KBM-7 (cell line): ENCODE data around the gene GABRE.
"Not testable (repeated sequence)": the region's sequence is repeated elsewhere in the genome, so short reads cannot be mapped to it uniquely, and the experiment has no call there.

Source experiments
- DNase-seq: peaks from one replicate; pipeline ENCODE4 v3.0.0-alpha.2; 2015
- in situ Hi-C: fragments of 300-500 bp; cut with MboI; formaldehyde crosslinking; loops from 2 replicates; pipeline ENCODE4 v1.14.3; 2020; ENCODE audit warnings: low sequenced_read_pairs, low pct_unique_long_range_greater_than_20kb, mixed read lengths

GABRE gene

DNA sequence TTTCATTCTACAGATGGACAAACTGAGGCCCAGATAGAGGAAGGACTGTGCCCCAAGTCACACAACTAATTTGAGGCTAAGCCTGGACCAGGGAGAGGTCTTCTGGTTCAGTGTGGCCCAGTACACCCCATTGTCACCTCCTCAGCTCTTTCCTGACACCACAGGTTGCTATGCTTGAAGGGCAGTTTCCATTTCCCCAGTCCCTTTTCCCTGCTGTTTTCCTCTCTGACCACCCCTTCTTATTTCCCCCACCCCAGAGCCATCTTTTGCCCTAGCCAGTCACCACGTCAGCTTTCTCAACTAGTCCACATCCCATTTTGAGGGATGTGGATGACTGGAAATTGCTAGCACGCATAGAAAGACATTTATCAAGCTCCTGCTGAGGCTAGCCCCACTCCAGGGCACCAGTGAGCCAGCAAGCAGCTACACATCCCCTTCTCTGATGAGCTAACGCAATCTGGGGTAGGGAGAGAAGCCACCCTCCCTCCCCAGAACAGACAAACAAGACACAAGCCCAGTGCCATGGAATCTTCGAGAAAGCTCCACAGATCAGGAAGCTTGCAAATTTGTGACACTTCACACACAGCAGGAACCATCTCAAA is 1.3 kb downstream of the GABRE start:
- DNase-seq: no peak
- in situ Hi-C loops: no loop called here

DNA sequence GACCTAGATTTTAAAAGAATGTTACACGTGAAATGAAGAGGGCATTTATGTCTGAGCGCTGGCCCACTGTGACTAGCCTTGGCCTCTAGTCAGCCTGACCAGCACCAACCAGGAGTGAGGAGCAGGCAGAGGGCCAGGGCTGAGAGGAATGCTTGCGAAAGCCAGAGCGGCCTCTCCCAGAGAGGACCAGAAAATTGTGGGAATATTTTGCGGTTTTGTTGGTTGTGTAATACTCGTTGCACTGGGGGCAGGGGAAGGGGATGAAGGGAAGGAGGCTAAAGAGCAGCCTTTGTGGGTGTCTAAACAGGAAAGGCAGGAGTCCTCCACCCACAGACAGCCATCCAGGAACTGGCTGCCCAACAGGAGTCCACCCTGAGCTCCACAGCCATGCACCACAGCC is 3.8 kb downstream of the GABRE start:
- in situ Hi-C loops: no loop called here
- no peak for DNase-seq

DNA sequence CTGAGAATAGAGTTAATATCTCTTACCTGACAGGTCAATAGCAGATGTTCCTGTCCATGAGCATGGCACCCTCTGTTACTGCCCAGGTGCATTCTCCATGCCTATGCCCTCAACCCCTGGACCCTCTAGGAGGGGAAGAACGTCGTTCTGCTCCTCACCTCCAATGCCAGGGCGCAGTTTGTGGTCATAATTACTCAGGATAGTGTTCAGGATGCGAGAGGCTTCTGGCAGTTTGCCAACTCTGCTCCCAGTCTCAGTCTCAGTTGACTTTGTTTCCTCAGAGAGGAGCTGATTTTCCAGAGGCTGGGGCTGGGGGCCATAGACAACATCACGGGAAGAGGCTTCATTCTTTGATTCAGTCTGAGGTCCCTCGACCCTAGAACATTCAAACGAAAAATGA is 4.4 kb downstream of the GABRE start:
- in situ Hi-C loops: no loop called here
- DNase-seq: no peak

DNA sequence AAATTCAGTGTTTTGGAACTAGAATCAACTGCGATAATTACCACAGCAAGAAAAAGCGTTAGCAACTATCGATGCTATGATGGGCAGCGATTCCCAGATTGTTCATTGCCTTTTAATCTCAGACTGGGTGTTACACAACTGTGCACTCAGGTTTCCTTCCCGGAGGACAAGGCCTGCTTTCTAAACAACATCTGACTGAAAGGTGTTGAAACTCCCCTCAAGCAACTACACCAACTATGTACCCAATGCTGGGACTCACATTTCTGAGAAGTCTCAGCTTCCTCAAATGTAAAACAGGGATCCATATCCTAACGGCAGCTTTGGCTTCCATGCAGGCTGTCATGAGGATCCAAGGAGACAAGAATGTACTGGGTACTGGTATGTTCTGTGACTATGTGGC is 8.2 kb downstream of the GABRE start:
- DNase-seq: no peak
- in situ Hi-C loops: no loop called here

DNA sequence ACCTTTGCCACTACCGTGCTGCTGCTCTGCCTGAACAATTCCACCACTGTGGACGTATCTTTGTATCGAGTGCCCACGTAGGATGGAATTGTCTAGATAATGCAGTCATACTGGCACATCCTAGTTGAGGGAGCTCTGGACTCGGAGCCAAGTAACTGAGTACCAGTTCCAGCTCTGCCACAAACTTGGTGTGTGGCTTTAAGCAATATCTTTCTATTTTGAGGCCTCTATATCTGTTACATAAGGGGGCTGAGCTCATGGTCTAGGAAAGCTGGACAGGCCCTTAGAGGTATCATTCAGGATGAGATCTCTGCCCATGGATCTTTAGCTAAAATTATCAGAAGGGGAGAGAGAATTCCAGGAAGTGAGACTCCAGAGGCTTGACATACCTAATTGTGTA is 12.4 kb downstream of the GABRE start:
- DNase-seq: no peak
- in situ Hi-C loops: no loop called here

DNA sequence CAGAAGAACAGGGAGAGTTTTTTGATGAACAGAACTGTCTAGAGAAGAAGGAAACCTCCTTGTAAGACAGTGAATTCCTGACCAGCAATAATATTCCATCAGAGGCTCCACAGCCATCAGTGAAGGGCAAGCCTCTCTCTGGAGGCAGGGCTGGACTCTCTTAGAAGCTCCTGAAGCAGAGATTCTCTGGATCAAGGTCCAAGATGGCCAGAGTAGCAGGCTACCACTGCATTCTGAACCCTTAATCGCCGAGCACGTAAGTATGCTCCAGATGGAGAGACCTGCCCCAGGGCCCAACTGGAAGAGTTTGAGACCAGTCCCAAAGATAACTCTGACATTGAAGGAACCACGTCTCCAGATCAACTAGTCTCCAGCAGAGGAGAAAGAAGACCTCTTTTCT is 16.4 kb downstream of the GABRE start:
- in situ Hi-C loops: no loop called here

DNA sequence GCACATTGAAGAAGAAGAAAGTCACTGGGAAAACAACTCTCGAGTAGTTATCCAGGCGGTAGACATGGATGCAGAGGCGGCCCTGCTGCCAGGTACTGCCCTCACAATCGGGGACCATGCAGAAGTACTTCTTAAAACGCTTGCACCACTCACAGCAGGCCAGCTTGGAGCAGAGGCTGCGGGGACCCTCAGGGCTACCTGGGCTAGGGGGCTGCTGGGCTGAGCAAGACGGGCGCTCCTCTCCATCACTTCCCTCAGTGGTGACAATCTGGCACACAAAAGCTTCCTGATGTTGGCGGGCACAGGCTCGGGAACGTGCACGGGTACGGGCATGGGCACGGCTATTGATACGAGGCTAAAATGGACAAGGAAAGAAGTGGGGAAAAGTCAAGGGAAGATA is 19.7 kb downstream of the GABRE start:
- no peak for DNase-seq
- in situ Hi-C loops: no loop called here

More for the DNA sequence above, 16.4 kb downstream of the GABRE start:
- no peak for DNase-seq

DNA sequence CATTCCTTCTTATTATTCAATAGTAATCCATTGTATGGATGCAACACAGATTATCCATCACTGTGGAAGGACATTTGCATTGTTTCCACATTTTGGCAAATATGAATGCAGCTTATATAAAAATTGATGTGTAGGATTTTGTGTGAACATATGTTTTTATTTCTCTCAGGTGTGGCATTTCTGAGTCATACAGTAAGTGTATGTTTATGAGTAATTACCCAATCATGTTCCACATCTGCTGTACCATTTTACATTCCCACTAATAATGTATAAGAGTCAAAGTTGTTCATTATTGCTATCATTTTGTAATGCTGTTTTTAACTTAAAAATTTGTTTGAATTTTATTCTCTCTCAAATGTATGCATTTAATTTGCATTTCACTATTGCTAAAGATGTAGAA is 36.3 kb downstream of the GABRE start:
- DNase-seq: no peak

DNA sequence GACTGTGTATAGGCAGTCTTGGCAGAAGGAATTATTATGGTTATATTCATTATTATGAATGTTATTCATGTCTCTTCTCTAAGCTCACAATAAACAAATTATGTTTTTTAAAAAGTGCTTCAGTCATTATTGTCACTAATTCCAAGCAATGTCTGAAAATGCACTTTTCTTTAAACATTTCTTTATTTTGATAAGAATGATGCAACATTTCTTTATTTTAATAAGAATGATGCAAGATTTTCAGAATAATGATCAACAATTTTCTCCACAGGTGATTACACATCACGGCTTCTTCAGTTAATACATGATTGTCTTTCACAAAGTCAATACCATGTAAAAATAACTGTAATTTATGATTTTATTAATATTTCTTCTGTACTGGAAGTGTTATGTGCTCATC is 39.1 kb downstream of the GABRE start:
- in situ Hi-C loops: no loop called here
- no peak for DNase-seq

More for the DNA sequence above, 36.3 kb downstream of the GABRE start:
- in situ Hi-C loops: no loop called here

DNA sequence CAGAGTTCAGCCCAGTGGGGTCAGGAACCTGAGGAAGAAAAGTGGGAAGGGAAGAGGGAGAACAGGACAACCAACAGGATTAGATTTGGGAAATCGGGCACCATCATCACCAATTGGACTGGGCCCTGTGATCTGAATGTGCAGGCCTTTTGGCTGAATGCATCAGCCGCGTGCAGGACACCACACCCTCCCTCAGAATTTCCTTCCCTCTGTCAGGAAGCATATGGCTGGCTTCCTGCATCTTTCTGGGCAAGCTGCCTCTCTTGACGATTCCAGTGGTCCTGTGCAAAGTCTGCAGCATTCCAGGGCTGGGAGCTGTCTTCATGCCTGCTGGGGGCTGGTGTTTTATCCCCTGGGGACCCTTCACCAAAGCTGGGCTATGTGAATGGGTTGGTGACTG is 45.4 kb downstream of the GABRE start:
- no peak for DNase-seq
- in situ Hi-C loops: no loop called here

DNA sequence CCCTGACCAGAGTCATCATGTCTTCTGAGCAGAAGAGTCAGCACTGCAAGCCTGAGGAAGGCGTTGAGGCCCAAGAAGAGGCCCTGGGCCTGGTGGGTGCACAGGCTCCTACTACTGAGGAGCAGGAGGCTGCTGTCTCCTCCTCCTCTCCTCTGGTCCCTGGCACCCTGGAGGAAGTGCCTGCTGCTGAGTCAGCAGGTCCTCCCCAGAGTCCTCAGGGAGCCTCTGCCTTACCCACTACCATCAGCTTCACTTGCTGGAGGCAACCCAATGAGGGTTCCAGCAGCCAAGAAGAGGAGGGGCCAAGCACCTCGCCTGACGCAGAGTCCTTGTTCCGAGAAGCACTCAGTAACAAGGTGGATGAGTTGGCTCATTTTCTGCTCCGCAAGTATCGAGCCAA is 50.8 kb downstream of the GABRE start:
- in situ Hi-C loops: no loop called here

DNA sequence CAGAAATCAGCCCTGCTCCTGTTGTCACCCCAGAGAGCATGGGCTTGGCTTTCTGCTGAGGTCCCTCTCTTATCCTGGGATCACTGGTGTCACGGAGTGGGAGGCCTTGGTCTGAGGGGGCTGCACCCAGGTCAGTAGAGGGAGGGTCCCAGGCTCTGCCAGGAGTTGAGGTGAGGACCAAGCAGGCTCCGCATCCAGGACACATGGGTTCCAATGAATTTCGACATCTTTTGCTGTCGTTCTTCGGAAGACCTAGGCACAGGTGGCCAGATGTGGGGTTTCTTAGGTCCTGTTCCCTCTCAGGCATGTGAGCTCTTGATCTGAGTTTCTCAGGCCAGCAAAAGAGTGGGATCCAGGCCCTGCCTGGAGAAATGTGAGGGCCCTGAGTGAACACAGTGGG is 51.8 kb downstream of the GABRE start:
- no peak for DNase-seq
- in situ Hi-C loops: no loop called here

More for the DNA sequence above, 50.8 kb downstream of the GABRE start:
- no peak for DNase-seq

DNA sequence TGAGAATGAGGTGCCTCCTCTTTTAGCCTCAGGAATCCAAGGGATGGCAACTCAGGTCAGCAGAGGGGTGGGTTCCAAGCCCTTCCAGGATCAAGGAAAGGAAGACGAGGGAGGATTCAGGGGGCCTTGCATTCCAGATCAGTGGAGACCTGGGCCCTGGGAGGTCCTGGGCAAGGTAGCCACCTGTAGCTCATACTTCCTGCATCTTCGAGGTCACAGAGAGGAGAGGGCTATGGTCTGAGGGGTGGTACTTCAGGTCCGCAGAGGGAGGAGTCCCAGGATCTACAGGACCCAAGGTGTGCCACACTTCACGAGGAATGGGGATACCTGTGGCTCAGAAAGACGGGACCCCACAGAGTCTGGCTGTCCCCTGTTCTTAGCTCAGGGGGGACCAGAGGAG is 52.6 kb downstream of the GABRE start:
- DNase-seq: no peak
- in situ Hi-C loops: no loop called here

DNA sequence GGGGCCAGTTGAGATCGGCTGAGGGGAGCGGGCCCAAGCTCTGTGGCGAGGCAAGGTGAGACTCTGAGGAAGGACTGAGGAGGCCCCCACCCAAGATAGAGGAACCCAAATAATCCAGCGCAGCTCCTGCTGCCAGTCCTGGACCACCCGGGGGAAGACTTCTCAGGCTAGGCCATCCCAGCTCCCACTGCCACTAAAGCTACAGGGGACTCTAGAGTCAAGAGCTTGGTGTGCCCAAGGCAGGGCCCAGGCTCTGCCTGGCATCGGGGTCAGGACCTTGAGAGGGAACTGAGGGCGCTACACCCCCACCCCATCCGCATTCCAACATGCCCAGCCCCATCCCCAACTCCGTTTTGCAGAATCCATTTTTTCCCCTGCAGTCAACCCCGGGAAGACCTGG is 53.2 kb downstream of the GABRE start:
- no peak for DNase-seq
- in situ Hi-C loops: no loop called here

DNA sequence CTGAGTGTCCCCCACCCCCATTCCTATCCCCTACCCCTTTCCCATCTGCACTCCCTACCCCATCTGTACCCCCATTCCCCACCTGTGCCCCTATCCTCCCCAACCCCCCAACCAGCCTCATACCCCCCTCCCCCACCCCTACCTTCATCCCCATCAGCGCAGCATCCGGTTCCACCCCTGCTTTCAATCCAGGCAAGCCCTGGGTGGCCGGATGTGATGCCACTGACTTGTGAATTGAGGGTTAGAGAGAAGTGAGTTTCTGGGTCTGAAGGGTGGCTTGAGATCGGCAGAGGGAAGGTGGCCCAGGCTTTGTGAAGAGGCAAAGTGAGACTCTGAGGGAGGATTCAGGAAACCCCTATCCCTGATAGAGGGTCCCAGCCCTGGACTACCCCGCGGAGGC is 53.9 kb downstream of the GABRE start:
- DNase-seq: no peak
- in situ Hi-C loops: no loop called here

DNA sequence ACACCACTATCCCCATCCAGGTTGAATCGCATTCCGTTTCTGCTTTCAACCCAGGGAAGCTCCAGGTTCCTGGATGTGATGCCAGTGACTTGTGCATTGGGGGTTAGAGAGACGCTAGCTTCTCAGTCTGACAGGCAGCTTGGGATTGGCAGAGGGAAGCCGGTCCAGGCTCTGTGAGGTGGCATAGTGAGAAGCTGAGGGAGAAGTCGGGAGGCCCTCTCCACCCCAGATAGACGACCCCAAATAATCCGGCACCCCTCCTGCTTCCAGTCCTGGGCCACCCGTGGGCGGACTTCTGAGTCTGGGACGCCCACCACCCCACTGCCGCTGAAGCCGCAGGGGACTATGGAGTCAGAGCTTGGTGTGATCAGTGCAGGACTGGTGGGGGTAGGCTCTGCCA is 54.4 kb downstream of the GABRE start:
- in situ Hi-C loops: no loop called here
- DNase-seq: no peak

DNA sequence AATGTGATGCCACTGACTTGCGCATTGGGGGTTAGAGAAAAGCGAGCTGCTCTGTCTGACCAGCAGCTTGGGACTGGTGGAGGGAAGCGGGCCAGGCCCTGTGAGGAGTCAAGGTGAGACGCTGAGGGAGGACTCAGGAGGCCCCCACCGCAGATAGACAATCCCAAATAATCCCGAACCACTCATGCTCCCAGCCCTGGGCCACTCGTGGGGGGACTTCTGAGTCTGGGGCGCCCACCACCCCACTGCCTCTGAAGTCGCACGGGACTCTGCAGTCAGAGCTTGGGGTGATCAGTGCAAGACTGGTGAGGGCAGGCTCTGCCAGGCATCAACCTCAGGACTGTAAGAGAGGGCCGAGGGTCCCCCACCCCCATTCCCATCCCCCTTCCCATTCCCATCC is 54.9 kb downstream of the GABRE start:
- no peak for DNase-seq
- in situ Hi-C loops: no loop called here

DNA sequence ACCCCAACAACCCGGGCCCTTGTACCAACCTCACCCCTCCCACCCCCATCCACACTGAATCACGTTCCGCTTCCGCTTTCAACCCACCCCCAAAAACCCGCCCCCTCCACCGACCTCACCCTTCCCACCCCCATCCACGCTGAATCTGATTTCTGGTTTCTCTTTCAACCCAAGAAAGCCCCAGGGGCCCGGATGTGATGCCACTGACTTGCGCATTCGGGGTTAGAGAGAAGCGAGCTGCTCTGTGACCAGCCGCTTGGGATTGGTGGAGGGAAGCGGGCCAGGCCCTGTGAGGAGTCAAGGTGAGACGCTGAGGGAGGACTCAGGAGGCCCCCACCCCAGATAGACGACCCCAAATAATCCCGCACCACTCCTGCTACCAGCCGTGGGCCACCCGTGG is 55.7 kb downstream of the GABRE start:
- in situ Hi-C loops: not testable (repeated sequence)

DNA sequence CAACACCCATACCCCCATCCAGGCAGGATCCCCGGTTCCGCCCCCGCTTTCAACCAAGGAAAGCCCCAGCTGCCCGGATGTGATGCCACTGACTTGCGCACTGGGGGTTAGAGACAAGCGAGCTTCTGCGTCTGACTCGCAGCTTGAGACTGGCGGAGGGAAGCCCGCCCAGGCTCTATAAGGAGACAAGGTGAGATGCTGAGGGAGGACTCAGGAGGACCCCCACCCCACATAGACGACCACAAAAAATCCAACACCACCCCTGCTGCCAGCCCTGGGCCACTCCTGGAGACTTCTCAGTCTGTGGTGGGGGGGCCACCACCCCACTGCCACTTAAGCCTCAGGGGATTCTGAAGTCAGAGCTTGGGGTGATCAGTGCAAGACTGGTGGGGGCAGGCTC is 61.7 kb downstream of the GABRE start, which contains the start of gene MAGEA4:
TSS of gene MAGEA4 (plus strand) at position 110 of the 400 bp plus-strand sequence. CDS start 10,776 bp downstream, outside the sequence.
- in situ Hi-C loops: no loop called here
- DNase-seq: no peak

More for the DNA sequence above, 55.7 kb downstream of the GABRE start:
- DNase-seq: not testable (repeated sequence)

DNA sequence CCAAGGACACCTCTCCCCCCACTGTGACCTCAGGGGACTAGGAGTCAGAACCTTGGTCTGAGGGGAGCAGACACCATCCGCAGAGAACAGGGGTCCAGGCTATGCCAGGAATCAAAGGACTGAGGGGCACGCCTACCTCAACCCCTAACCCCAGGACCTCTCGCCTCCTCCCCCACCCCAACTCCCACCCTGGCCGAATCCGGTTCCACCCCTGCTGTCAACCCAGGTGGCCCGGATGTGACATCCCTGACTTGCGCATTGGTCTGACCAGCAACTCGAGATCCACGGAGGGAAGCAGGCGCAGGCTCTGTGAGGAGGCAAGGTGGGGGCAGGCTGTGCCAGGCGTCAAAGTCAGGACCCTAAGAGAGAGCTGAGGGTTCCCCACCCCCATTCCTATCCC is 62.3 kb downstream of the GABRE start:
- DNase-seq: no peak
- in situ Hi-C loops: no loop called here

DNA sequence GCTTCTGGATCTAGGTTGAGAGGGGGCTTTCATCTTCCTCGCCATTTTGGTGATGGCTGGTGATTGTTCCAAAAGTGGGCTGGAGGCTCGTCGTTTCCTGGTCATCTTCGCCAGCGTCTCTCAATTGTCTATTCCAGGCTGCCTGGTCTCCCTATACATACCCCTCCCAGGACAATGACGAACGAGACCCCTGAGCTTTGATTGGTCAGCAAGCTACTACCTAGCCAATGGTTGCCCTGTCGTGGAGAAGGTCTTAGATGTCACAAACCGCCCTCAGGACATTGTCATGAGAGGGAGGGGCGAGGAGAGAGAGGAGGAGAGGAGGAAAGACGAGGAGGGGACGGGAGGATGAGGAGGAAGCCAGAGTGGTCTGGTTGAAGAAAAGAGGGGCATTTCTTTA is 69.5 kb downstream of the GABRE start:
- DNase-seq: no peak
- in situ Hi-C loops: no loop called here
